ENCODE measurements around the gene CD99L2. TPM values are rescaled to one million over a fixed set of nuclear protein-coding genes. Genes with fewer than 3 reads are reported as not detected.
A peak's percentile ranks its signal among the peaks of the same experiment; 100 is the strongest.
"Not testable (repeated sequence)": the region's sequence is repeated elsewhere in the genome, so short reads cannot be mapped to it uniquely, and the experiment has no call there.

CD99L2 gene
- total RNA-seq, 1 experiment from 2014 or later, result 8.6 TPM

GRCh38 chrX:150887906-150888465 lies 10.5 kb downstream of the CD99L2 start:
- no peak overlapping the region for H3K9ac ChIP-seq (ENCODE audit: low read length)
- H3K27me3 ChIP-seq (ENCODE audit: low read length), result no peaks in the 10 kb centered on the region
- H3K36me3 ChIP-seq (ENCODE audit: insufficient read depth, low read length), result no peaks in the 10 kb centered on the region
- no peak for DNase-seq
- no peak overlapping the region for H3K4me3 ChIP-seq (ENCODE audit: low read length)
- no peak overlapping the region for H3K27ac ChIP-seq (ENCODE audit: low read length)
- no peak overlapping the region for H2AFZ ChIP-seq (ENCODE audit: low read length)
- no peaks in the 10 kb centered on the region for H4K20me1 ChIP-seq (ENCODE audit: insufficient read depth, low read depth, low read length)
- H3K9me2 ChIP-seq (replicated peaks; ENCODE audit: insufficient read depth, low read length), result no peaks in the 10 kb centered on the region
- no peaks in the 10 kb centered on the region for H3K9me3 ChIP-seq (ENCODE audit: low read length)
- H3K4me2 ChIP-seq (ENCODE audit: low read depth, low read length, poor library complexity, severe bottlenecking), result no peak overlapping the region
- no peaks in the 10 kb centered on the region for H3K79me2 ChIP-seq (ENCODE audit: low read length)
- no peaks in the 10 kb centered on the region for H3K4me1 ChIP-seq (ENCODE audit: low read length)

- not testable (repeated sequence) for H3K4me3 ChIP-seq (ENCODE audit: low read length); H3K4me2 ChIP-seq (ENCODE audit: low read depth, low read length, poor library complexity, severe bottlenecking); H3K27me3 ChIP-seq (ENCODE audit: low read length); H3K27ac ChIP-seq (ENCODE audit: low read length); H3K4me1 ChIP-seq (ENCODE audit: low read length); H3K36me3 ChIP-seq (ENCODE audit: insufficient read depth, low read length); H2AFZ ChIP-seq (ENCODE audit: low read length); H3K9me2 ChIP-seq (replicated peaks; ENCODE audit: insufficient read depth, low read length); H4K20me1 ChIP-seq (ENCODE audit: insufficient read depth, low read depth, low read length); DNase-seq; H3K79me2 ChIP-seq (ENCODE audit: low read length); H3K9me3 ChIP-seq (ENCODE audit: low read length); H3K9ac ChIP-seq (ENCODE audit: low read length)
Observed at GRCh38 chrX:150887268-150887667, 11.2 kb downstream of the CD99L2 start.

- Histone ChIP-seq H2AFZ (ENCODE audit: low read length) (no peak overlapping the region), H3K9me3 (ENCODE audit: low read length) (no peaks in the 10 kb centered on the region; the same call in 1 of the 2 replicates), H3K79me2 (ENCODE audit: low read length) (no peaks in the 10 kb centered on the region), H3K4me1 (ENCODE audit: low read length) (no peaks in the 10 kb centered on the region), H3K27ac (ENCODE audit: low read length) (no peak overlapping the region), H3K9me2 (replicated peaks; ENCODE audit: insufficient read depth, low read length) (no peaks in the 10 kb centered on the region), H3K4me3 (ENCODE audit: low read length) (no peak overlapping the region), H3K36me3 (ENCODE audit: insufficient read depth, low read length) (no peaks in the 10 kb centered on the region), H3K4me2 (ENCODE audit: low read depth, low read length, poor library complexity, severe bottlenecking) (no peak overlapping the region), H3K9ac (ENCODE audit: low read length) (no peak overlapping the region), H4K20me1 (ENCODE audit: insufficient read depth, low read depth, low read length) (no peaks in the 10 kb centered on the region), H3K27me3 (ENCODE audit: low read length) (no peaks in the 10 kb centered on the region)
- DNase-seq, result no peak
Observed at GRCh38 chrX:150886381-150886780, 12.1 kb downstream of the CD99L2 start.

GRCh38 chrX:150880808-150881165 lies 17.7 kb downstream of the CD99L2 start:
- Histone ChIP-seq H3K4me3 (ENCODE audit: low read length) (no peak overlapping the region), H3K36me3 (ENCODE audit: insufficient read depth, low read length) (no peaks in the 10 kb centered on the region), H3K27ac (ENCODE audit: low read length) (no peak overlapping the region), H3K79me2 (ENCODE audit: low read length) (no peaks in the 10 kb centered on the region), H3K4me1 (ENCODE audit: low read length) (0 out of 2 replicates have a peak, but pooled peaks cover 3% of the 10 kb centered on the region), H3K9me2 (replicated peaks; ENCODE audit: insufficient read depth, low read length) (no peaks in the 10 kb centered on the region), H3K4me2 (ENCODE audit: low read depth, low read length, poor library complexity, severe bottlenecking) (no peak overlapping the region), H4K20me1 (ENCODE audit: insufficient read depth, low read depth, low read length) (no peaks in the 10 kb centered on the region), H3K27me3 (ENCODE audit: low read length) (no peaks in the 10 kb centered on the region), H2AFZ (ENCODE audit: low read length) (no peak overlapping the region), H3K9me3 (ENCODE audit: low read length) (no peaks in the 10 kb centered on the region; the same call in 1 of the 2 replicates), H3K9ac (ENCODE audit: low read length) (no peak overlapping the region)
- no peak for DNase-seq

GRCh38 chrX:150879855-150880807 lies 18.3 kb downstream of the CD99L2 start:
- 0 out of 2 replicates have a peak, but pooled peaks cover 3% of the 10 kb centered on the region for H3K4me1 ChIP-seq (ENCODE audit: low read length)
- H3K36me3 ChIP-seq (ENCODE audit: insufficient read depth, low read length), result no peaks in the 10 kb centered on the region
- no peaks in the 10 kb centered on the region; the same call in 1 of the 2 replicates for H3K9me3 ChIP-seq (ENCODE audit: low read length)
- no peaks in the 10 kb centered on the region for H3K9me2 ChIP-seq (replicated peaks; ENCODE audit: insufficient read depth, low read length)
- no peak overlapping the region for H2AFZ ChIP-seq (ENCODE audit: low read length)
- H4K20me1 ChIP-seq (ENCODE audit: insufficient read depth, low read depth, low read length), result no peaks in the 10 kb centered on the region
- no peaks in the 10 kb centered on the region for H3K79me2 ChIP-seq (ENCODE audit: low read length)
- no peak overlapping the region for H3K4me3 ChIP-seq (ENCODE audit: low read length)
- H3K9ac ChIP-seq (ENCODE audit: low read length), result no peak overlapping the region
- no peaks in the 10 kb centered on the region for H3K27me3 ChIP-seq (ENCODE audit: low read length)
- H3K27ac ChIP-seq (ENCODE audit: low read length), result no peak overlapping the region
- no peak overlapping the region for H3K4me2 ChIP-seq (ENCODE audit: low read depth, low read length, poor library complexity, severe bottlenecking)
- peak; percentile 61 for DNase-seq

- H3K9me3 ChIP-seq (ENCODE audit: low read length); H2AFZ ChIP-seq (ENCODE audit: low read length); H3K4me1 ChIP-seq (ENCODE audit: low read length); H3K4me2 ChIP-seq (ENCODE audit: low read depth, low read length, poor library complexity, severe bottlenecking); H3K9me2 ChIP-seq (replicated peaks; ENCODE audit: insufficient read depth, low read length); H3K9ac ChIP-seq (ENCODE audit: low read length); H3K27me3 ChIP-seq (ENCODE audit: low read length); H3K27ac ChIP-seq (ENCODE audit: low read length); DNase-seq; H3K79me2 ChIP-seq (ENCODE audit: low read length); H4K20me1 ChIP-seq (ENCODE audit: insufficient read depth, low read depth, low read length); H3K36me3 ChIP-seq (ENCODE audit: insufficient read depth, low read length); H3K4me3 ChIP-seq (ENCODE audit: low read length): not testable (repeated sequence)
Observed at GRCh38 chrX:150875621-150876020, 22.8 kb downstream of the CD99L2 start.

GRCh38 chrX:150874448-150874847 lies 24.0 kb downstream of the CD99L2 start:
- no peak overlapping the region for H3K4me3 ChIP-seq (ENCODE audit: low read length)
- H3K27me3 ChIP-seq (ENCODE audit: low read length), result no peaks in the 10 kb centered on the region
- H3K79me2 ChIP-seq (ENCODE audit: low read length), result no peaks in the 10 kb centered on the region
- no peaks in the 10 kb centered on the region for H4K20me1 ChIP-seq (ENCODE audit: insufficient read depth, low read depth, low read length)
- H3K36me3 ChIP-seq (ENCODE audit: insufficient read depth, low read length), result no peaks in the 10 kb centered on the region
- no peak for DNase-seq
- no peaks in the 10 kb centered on the region for H3K9me2 ChIP-seq (replicated peaks; ENCODE audit: insufficient read depth, low read length)
- no peaks in the 10 kb centered on the region for H3K9me3 ChIP-seq (ENCODE audit: low read length)
- H3K27ac ChIP-seq (ENCODE audit: low read length), result no peak overlapping the region
- H3K9ac ChIP-seq (ENCODE audit: low read length), result no peak overlapping the region
- H3K4me2 ChIP-seq (ENCODE audit: low read depth, low read length, poor library complexity, severe bottlenecking), result no peak overlapping the region
- H3K4me1 ChIP-seq (ENCODE audit: low read length), result no peaks in the 10 kb centered on the region
- no peak overlapping the region for H2AFZ ChIP-seq (ENCODE audit: low read length)

GRCh38 chrX:150873616-150874015 lies 24.9 kb downstream of the CD99L2 start:
- H2AFZ ChIP-seq (ENCODE audit: low read length), result no peak overlapping the region
- H3K9me3 ChIP-seq (ENCODE audit: low read length), result no peaks in the 10 kb centered on the region
- no peak overlapping the region for H3K4me2 ChIP-seq (ENCODE audit: low read depth, low read length, poor library complexity, severe bottlenecking)
- H3K4me3 ChIP-seq (ENCODE audit: low read length), result no peak overlapping the region
- H3K4me1 ChIP-seq (ENCODE audit: low read length), result no peaks in the 10 kb centered on the region
- H4K20me1 ChIP-seq (ENCODE audit: insufficient read depth, low read depth, low read length), result no peaks in the 10 kb centered on the region
- H3K36me3 ChIP-seq (ENCODE audit: insufficient read depth, low read length), result no peaks in the 10 kb centered on the region
- H3K9ac ChIP-seq (ENCODE audit: low read length), result no peak overlapping the region
- no peaks in the 10 kb centered on the region for H3K79me2 ChIP-seq (ENCODE audit: low read length)
- H3K27ac ChIP-seq (ENCODE audit: low read length), result no peak overlapping the region
- no peaks in the 10 kb centered on the region for H3K27me3 ChIP-seq (ENCODE audit: low read length)
- H3K9me2 ChIP-seq (replicated peaks; ENCODE audit: insufficient read depth, low read length), result no peaks in the 10 kb centered on the region
- DNase-seq, result no peak
